ENCODE data around the gene SGCB. TPM values are rescaled to one million over a fixed set of nuclear protein-coding genes. Genes with fewer than 3 reads are reported as not detected.

The SGCB gene
- total and polyA plus RNA-seq, 8 donors: 26.9 to 44.3 (median 38.4) TPM

- no peak overlapping the region for H3K27ac ChIP-seq
- intact Hi-C loops (cut with DNase I): no loop called here
- H3K36me3 ChIP-seq: no peaks in the 10 kb centered on the region
- no peak for DNase-seq
- H3K9me3 ChIP-seq: no peaks in the 10 kb centered on the region
- H3K27me3 ChIP-seq: no peaks in the 10 kb centered on the region
- ATAC-seq: no peak
- no peaks in the 10 kb centered on the region for H3K4me1 ChIP-seq
- no peak overlapping the region for H3K4me3 ChIP-seq
- TF ChIP-seq CTCF (IDR thresholded peaks at IDR 0.05): no peak
Observed at GRCh38 chr4:52005604-52006273, 32.4 kb downstream of the SGCB start.

- H3K9me3 ChIP-seq: no peaks in the 10 kb centered on the region
Observed at GRCh38 chr4:52004414-52004813, 33.7 kb downstream of the SGCB start.

DNA sequence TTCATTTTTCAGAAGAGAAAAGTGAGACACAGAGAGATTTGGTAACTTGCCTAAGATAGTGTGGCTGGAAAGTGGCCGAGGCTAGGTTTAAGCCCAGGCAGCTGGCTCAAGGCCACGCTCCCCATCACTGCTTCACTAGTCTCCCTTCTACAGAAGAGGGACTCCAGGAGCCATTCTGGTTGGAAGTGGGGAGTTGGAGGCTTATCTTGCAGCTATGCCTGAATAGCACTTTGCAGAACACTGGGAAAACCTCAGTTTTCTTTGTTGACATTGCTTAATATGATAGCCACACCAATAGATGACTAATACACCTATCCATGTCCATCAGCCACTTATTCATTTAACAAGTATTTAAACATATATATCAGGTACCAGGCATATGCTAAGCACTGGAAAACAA is 36.5 kb downstream of the SGCB start:
- H3K36me3 ChIP-seq: no peaks in the 10 kb centered on the region
- H3K27me3 ChIP-seq: no peaks in the 10 kb centered on the region
- no peak for DNase-seq
- H3K9me3 ChIP-seq: no peaks in the 10 kb centered on the region
- no peak overlapping the region for H3K27ac ChIP-seq
- H3K4me1 ChIP-seq: no peaks in the 10 kb centered on the region
- no peak for ATAC-seq
- TF ChIP-seq CTCF (IDR thresholded peaks at IDR 0.05): no peak
- intact Hi-C loops (cut with DNase I): no loop called here
- H3K4me3 ChIP-seq: no peak overlapping the region

More at GRCh38 chr4:52004414-52004813, 33.7 kb downstream of the SGCB start:
- H3K36me3 ChIP-seq: no peaks in the 10 kb centered on the region
- TF ChIP-seq CTCF (IDR thresholded peaks at IDR 0.05): no peak
- H3K27ac ChIP-seq: no peak overlapping the region
- DNase-seq (no peak), ATAC-seq (no peak)
- H3K4me3 ChIP-seq: no peak overlapping the region
- intact Hi-C loops (cut with DNase I): no loop called here
- no peaks in the 10 kb centered on the region for H3K4me1 ChIP-seq
- H3K27me3 ChIP-seq: no peaks in the 10 kb centered on the region

DNA sequence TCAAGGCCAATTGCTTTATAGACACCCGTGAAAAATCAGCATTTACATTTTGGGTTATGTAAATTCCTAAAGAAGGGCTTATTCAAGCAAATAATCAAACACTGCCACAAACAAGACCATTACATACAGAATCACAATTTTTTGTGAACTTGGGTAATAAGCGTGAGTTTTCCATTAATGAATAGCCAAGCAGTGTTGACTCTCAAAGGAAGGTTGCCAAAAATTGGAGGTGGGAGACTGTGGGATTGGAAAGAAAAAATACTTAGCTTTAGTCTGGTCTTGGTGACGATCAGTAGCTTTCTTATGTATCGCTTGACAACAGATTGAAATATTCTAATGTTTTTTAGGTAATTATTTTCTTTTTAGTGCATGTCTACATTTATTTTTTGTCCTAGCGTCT is 38.8 kb downstream of the SGCB start:
- no peak for TF ChIP-seq CTCF (IDR thresholded peaks at IDR 0.05)
- no peak overlapping the region for H3K4me3 ChIP-seq
- H3K36me3 ChIP-seq: no peaks in the 10 kb centered on the region
- H3K27me3 ChIP-seq: no peaks in the 10 kb centered on the region
- no peak for ATAC-seq
- intact Hi-C loops (cut with DNase I): no loop called here
- H3K27ac ChIP-seq: no peak overlapping the region
- no peaks in the 10 kb centered on the region for H3K4me1 ChIP-seq
- no peaks in the 10 kb centered on the region for H3K9me3 ChIP-seq
- no peak for DNase-seq

DNA sequence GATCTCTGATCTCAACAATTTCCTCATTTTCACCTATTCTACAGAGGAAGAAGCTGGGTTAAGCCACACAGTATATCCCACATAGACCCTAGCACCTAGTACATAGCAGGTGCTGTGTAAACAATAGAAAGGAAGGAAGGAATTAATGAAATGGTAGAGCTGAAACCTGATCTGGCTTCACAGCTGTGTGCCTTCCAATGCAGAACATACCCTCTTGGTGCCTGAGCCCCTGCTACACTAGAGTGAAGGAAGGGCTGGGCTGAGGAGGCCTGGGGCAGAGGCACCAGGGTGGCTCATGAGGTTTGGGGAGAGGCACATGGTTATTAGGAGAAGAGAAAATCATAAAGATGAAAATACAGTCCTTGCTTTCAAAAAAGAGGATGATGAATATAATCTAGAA is 39.3 kb downstream of the SGCB start:
- H3K9me3 ChIP-seq: no peaks in the 10 kb centered on the region
- no peak overlapping the region for H3K4me3 ChIP-seq
- no peak for TF ChIP-seq CTCF (IDR thresholded peaks at IDR 0.05)
- H3K27me3 ChIP-seq: no peaks in the 10 kb centered on the region
- no peak for ATAC-seq
- H3K27ac ChIP-seq: no peak overlapping the region
- no peak for DNase-seq
- no peaks in the 10 kb centered on the region for H3K4me1 ChIP-seq
- intact Hi-C loops (cut with DNase I): no loop called here
- no peaks in the 10 kb centered on the region for H3K36me3 ChIP-seq
